Measurements from ENCODE around the gene SPATS2L. TPM values are rescaled to one million over a fixed set of nuclear protein-coding genes. Genes with fewer than 3 reads are reported as not detected.

Gene SPATS2L
- polyA plus RNA-seq, 1 of the 3 experiments (the other 2 are of a cell fraction), result 86.8 TPM

DNA sequence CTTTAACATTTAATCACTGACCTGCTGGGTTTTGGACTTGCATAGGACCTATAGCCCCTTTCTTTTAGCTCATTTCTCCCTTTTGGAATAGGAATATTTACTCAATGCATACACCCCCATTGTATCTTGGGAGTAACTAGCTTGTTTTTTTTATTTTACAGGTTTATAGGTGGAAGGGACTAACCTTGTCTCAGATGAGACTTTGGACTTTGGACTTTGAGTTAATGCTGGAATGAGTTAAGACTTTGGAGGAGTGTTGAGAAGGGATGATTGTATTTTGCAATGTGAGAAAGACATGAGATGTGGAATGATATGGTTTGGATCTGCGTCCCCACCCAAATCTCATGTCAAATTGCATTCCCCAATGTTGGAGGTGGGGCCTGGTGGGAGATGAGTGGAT is 43.2 kb upstream of the SPATS2L start (continued):
- no peak for TF ChIP-seq POLR2AphosphoS5 (IDR thresholded peaks at IDR 0.05; ENCODE audit: low read depth, low read length)
- no peak for TF ChIP-seq YY1 (IDR thresholded peaks at IDR 0.05; ENCODE audit: low read depth)
- TF ChIP-seq FOXJ3 (CRISPR knock-in tag; IDR thresholded peaks at IDR 0.05), result no peak
- TF ChIP-seq NRF1 (IDR thresholded peaks at IDR 0.05; ENCODE audit: low read depth, low read length), result no peak
- TF ChIP-seq, protein P1, sequence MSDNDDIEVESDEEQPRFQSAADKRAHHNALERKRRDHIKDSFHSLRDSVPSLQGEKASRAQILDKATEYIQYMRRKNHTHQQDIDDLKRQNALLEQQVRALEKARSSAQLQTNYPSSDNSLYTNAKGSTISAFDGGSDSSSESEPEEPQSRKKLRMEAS (IDR thresholded peaks at IDR 0.05; ENCODE audit: low read depth), result no peak
- TF ChIP-seq FOSL2 (IDR thresholded peaks at IDR 0.05; ENCODE audit: borderline replicate concordance, low read depth), result no peak
- TF ChIP-seq RCOR1 (IDR thresholded peaks at IDR 0.05; ENCODE audit: low read length), result no peak
- no peak for TF ChIP-seq USF2 (IDR thresholded peaks at IDR 0.05; ENCODE audit: borderline replicate concordance, low read depth, low read length)

DNA sequence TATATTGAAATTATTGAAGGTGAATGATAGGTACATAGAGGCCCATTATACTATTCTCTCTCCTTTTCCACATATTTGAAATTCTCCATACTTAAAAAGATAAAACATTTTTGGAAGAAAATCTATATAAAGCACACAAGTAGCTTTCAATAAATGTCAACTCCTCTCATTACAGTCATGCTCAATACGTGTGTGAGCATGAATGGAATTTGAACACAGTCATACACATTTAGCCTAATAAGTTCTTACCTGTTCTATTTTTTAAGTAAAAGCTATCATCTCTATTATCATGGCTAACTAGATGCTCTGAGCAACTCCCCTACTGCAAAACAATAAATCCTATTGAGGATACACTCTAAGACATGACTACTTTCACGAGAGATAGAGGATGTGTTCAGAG is 41.9 kb upstream of the SPATS2L start:
- ChIA-PET POLR2A (no interaction called here), CTCF (interaction anchor here (1.6 kb wide), 1 partner anchor 10 kb away, joined by 5 read pairs; no protein-coding TSS in a partner anchor)
- Histone ChIP-seq H3K27me3 (ENCODE audit: insufficient read depth) (no peaks in the 10 kb centered on the region), H3K4me2 (no peak overlapping the region), H3K9me3 (no peaks in the 10 kb centered on the region), H3K27ac (ENCODE audit: low read depth in 2 of 2, low read length in 1 of 2) (no peak overlapping the region), H3F3A (replicated peaks; ENCODE audit: insufficient read depth) (no peaks in the 10 kb centered on the region), H3K9me2 (peaks cover 4% of the 10 kb centered on the region; the same call in 1 of the 2 replicates), H3K4me3 (ENCODE audit: low read depth in 2 of 2, low read length in 1 of 2) (no peak overlapping the region), H3K4me1 (ENCODE audit: control insufficient read depth in 1 of 2, insufficient read depth in 2 of 2, low read depth in 1 of 2, low read length in 1 of 2) (no peaks in the 10 kb centered on the region), H3K79me2 (ENCODE audit: insufficient read depth) (no peaks in the 10 kb centered on the region), H4K20me1 (ENCODE audit: insufficient read depth) (no peaks in the 10 kb centered on the region), H2AFZ (ENCODE audit: low read depth) (no peak overlapping the region), H3K36me3 (replicated peaks in 1 of 2; ENCODE audit: control insufficient read depth in 1 of 2, insufficient read depth in 2 of 2, low read length in 1 of 2) (no peaks in the 10 kb centered on the region), H3K9ac (no peak overlapping the region)
- no peak for DNase-seq
- WGBS (ENCODE audit: low lambda C conversion rate), result 68% methylated on average over 2 of the region's 2 CpGs
- TF ChIP-seq, protein P1 (IDR thresholded peaks at IDR 0.05; ENCODE audit: low read depth), result no peak
- TF ChIP-seq JUND (IDR thresholded peaks at IDR 0.05), result no peak
- TF ChIP-seq, protein P2, sequence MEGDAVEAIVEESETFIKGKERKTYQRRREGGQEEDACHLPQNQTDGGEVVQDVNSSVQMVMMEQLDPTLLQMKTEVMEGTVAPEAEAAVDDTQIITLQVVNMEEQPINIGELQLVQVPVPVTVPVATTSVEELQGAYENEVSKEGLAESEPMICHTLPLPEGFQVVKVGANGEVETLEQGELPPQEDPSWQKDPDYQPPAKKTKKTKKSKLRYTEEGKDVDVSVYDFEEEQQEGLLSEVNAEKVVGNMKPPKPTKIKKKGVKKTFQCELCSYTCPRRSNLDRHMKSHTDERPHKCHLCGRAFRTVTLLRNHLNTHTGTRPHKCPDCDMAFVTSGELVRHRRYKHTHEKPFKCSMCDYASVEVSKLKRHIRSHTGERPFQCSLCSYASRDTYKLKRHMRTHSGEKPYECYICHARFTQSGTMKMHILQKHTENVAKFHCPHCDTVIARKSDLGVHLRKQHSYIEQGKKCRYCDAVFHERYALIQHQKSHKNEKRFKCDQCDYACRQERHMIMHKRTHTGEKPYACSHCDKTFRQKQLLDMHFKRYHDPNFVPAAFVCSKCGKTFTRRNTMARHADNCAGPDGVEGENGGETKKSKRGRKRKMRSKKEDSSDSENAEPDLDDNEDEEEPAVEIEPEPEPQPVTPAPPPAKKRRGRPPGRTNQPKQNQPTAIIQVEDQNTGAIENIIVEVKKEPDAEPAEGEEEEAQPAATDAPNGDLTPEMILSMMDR (IDR thresholded peaks at IDR 0.05), result no peak
- TF ChIP-seq USF2 (IDR thresholded peaks at IDR 0.05; ENCODE audit: borderline replicate concordance, low read depth, low read length), result no peak
- TF ChIP-seq EZH2phosphoT487 (IDR thresholded peaks at IDR 0.05; ENCODE audit: borderline replicate concordance, low read depth), result no peak
- TF ChIP-seq TAF1 (IDR thresholded peaks at IDR 0.05; ENCODE audit: borderline replicate concordance, low read depth, low read length), result no peak
- TF ChIP-seq SIN3A (IDR thresholded peaks at IDR 0.05; ENCODE audit: borderline replicate concordance, low read depth, low read length), result no peak
- no peak for TF ChIP-seq POLR2AphosphoS5 (IDR thresholded peaks at IDR 0.05; ENCODE audit: low read depth, low read length)
- no peak for TF ChIP-seq MXI1 (IDR thresholded peaks at IDR 0.05; ENCODE audit: low read depth, low read length)
- no peak for TF ChIP-seq REST (IDR thresholded peaks at IDR 0.05; ENCODE audit: low read depth, low read length)
- TF ChIP-seq FOXJ3 (CRISPR knock-in tag; IDR thresholded peaks at IDR 0.05), result no peak
- no peak for TF ChIP-seq YY1 (IDR thresholded peaks at IDR 0.05; ENCODE audit: low read depth)
- no peak for TF ChIP-seq SMC3 (IDR thresholded peaks at IDR 0.05; ENCODE audit: low read depth, low read length)
- TF ChIP-seq FOSL2 (IDR thresholded peaks at IDR 0.05; ENCODE audit: borderline replicate concordance, low read depth), result no peak
- TF ChIP-seq, protein P3, sequence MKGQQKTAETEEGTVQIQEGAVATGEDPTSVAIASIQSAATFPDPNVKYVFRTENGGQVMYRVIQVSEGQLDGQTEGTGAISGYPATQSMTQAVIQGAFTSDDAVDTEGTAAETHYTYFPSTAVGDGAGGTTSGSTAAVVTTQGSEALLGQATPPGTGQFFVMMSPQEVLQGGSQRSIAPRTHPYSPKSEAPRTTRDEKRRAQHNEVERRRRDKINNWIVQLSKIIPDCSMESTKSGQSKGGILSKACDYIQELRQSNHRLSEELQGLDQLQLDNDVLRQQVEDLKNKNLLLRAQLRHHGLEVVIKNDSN (IDR thresholded peaks at IDR 0.05; ENCODE audit: borderline replicate concordance, low read depth), result no peak
- TF ChIP-seq TEAD4 (IDR thresholded peaks at IDR 0.05; ENCODE audit: borderline replicate concordance, insufficient read depth), result no peak
- TF ChIP-seq RCOR1 (IDR thresholded peaks at IDR 0.05; ENCODE audit: low read length), result no peak
- TF ChIP-seq GATA2 (CRISPR knock-in tag; IDR thresholded peaks at IDR 0.05), result no peak
